ENCODE data around the gene ZDHHC7.

Gene ZDHHC7

DNA sequence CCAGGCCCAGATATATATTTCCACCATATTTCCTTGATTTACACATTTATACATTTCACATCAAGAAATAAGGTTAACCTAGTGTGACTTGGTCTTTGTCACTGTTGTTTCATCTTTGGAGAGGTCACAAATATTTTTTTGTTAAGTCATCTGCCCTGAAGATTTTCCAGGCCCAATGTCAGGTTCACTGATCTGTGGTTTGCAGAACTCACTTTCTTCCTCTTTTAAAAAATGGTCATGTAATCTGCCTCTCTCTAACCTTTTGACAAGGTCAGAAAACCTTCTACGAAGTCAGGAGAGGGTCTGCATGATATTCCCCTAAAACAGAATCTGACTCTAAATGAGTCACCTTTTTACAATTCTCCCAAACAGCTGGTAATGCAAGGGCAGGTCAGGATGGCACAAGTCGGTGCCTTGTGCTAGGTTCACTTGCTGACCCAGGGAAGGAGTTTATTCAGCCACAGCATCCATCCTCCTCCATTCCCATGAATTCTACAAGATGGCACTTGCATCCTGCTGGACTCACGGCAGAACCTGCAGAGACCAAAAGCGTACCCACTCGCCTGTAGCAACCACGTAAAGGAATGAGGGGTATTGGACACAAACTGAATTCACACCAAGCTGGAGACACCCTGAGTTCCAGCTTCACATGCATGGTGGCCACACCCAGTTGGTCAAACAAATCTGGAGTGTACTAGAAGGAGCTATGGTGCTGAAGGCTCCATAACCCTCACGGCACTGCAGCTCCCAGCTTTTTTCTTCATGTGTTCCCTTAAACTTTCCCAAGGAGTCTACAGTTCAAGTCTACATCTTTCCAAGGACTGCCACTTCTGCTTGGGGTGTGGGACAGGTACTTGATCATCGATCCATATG lies 14.7 kb upstream of the ZDHHC7 start:
- ChIA-PET POLR2A (no interaction called here), CTCF (interaction anchor here (0.7 to 2.5 kb wide), 5 partner anchors 9 to 61 kb away, joined by 3 to 21 read pairs (median 5); no protein-coding TSS in a partner anchor)
- TF ChIP-seq, protein P1, sequence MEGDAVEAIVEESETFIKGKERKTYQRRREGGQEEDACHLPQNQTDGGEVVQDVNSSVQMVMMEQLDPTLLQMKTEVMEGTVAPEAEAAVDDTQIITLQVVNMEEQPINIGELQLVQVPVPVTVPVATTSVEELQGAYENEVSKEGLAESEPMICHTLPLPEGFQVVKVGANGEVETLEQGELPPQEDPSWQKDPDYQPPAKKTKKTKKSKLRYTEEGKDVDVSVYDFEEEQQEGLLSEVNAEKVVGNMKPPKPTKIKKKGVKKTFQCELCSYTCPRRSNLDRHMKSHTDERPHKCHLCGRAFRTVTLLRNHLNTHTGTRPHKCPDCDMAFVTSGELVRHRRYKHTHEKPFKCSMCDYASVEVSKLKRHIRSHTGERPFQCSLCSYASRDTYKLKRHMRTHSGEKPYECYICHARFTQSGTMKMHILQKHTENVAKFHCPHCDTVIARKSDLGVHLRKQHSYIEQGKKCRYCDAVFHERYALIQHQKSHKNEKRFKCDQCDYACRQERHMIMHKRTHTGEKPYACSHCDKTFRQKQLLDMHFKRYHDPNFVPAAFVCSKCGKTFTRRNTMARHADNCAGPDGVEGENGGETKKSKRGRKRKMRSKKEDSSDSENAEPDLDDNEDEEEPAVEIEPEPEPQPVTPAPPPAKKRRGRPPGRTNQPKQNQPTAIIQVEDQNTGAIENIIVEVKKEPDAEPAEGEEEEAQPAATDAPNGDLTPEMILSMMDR (IDR thresholded peaks at IDR 0.05; ENCODE audit: control extremely low read depth, extremely low read depth, low read depth, missing control alignments) = no peak
- no peak for DNase-seq (ENCODE audit: extremely low spot score)

DNA sequence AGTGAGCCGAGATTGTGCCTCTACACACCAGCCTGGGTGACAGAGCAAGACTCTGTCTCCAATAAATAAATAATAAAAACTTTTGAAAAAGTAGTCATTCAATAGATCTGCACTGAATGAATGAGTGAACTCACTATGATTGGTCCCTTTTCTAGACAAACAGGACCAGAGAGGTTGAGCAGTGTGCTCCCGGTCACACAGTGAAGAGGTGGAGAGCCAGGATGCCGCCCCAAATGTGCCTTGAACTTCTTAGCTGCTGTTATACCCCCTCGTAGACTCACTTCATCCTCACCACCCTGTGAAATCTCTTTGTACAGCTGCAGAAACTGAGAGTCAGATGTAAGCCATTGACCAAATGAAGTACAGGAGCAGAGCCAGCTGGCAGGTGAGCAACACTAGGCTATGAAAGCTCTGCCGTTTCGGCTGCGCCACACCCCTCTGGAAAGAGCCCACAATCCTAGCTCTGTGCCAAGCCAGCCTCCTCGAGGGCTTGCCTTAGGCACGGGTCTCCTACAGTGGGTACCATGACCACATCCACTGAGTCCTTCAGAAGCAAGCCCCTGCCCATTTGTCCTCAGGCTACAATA lies 8.4 kb upstream of the ZDHHC7 start:
- no peak for DNase-seq (ENCODE audit: extremely low spot score)
- TF ChIP-seq, protein P1 (IDR thresholded peaks at IDR 0.05; ENCODE audit: control extremely low read depth, extremely low read depth, low read depth, missing control alignments) = no peak
- POLR2A ChIA-PET = no interaction called here
- CTCF ChIA-PET = interaction anchor here (1.7 kb wide), 1 partner anchor 48 kb away, joined by 5 read pairs; no protein-coding TSS in a partner anchor

DNA sequence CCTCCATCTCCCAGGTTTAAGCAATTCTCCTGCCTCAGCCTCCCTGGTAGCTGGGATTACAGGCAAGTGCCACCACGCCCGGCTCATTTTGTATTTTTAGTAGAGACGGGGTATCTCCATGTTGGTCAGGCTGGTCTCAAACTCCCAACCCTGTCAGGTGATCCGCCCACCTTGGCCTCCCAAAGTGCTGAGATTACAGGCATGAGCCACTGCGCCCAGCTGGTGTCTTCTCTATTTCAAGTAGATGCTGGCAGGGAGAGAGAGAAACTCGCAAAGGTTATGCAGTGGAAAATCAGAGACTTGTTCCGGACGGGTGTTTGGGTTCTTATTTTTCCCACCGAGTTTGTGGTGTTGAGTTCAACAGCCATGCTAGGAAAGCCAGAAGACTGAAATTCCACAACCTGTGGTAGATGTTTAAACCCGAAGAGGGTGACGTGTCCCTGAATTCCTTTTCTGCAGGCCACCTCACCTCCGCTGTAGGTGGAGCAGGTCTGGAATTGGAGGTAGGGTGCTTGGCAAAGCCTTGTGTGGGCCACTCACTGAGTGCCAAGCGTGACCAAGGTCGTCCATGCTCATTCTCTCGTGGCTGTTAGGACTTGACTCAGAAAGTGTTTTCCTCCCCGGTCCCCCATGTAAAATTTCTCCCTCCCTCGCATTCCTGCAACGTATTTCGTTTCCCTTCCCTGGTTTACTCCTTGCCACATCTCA lies 7.3 kb upstream of the ZDHHC7 start:
- ChIA-PET CTCF (no interaction called here), POLR2A (no interaction called here)
- TF ChIP-seq, protein P1 (IDR thresholded peaks at IDR 0.05; ENCODE audit: control extremely low read depth, extremely low read depth, low read depth, missing control alignments) = no peak
- DNase-seq (ENCODE audit: extremely low spot score) = no peak

DNA sequence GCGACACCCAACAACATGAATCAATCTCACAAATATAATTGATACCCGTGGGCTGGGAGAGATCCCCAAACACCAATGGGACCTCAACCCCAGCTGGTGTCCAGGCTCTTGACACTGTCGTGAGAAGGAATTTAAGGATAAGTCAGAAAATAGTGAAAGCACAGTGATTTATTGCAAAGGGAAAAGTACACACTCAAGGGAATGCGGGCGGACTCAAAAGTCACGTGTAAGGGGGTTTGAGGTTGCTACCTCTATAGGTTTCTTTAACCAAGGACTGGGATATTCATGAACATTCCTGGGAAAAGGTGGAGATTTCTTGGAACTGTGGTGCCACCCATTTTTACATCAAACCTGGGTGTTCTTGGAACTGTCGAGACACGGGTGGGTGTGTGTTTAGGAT lies 6.3 kb upstream of the ZDHHC7 start:
- POLR2A ChIA-PET = no interaction called here
- TF ChIP-seq, protein P1 (IDR thresholded peaks at IDR 0.05; ENCODE audit: control extremely low read depth, extremely low read depth, low read depth, missing control alignments) = no peak
- no peak for DNase-seq (ENCODE audit: extremely low spot score)
- CTCF ChIA-PET = interaction anchor here (0.7 kb wide), 1 partner anchor 9 kb away, joined by 3 read pairs; no protein-coding TSS in a partner anchor

DNA sequence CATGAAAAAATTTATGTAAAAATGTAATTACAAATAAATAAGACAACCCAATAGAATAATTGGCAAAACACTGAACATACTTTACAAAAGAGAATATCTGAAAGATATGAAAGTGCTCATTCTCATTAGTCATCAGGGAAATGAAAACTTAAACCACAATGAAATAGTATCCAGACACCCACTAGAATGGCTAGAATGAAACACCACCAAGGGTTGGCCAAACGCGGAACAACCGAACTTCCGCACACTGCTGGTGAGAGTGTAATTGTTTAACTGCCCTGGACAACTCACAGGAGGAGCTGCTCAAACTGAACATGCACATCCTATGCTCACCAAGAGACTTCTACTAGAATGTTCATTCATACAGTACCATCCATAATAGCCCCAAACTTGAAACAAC lies 5.8 kb upstream of the ZDHHC7 start:
- no peak for DNase-seq (ENCODE audit: extremely low spot score)
- ChIA-PET CTCF (interaction anchor here (0.7 kb wide), 1 partner anchor 10 kb away, joined by 3 read pairs; no protein-coding TSS in a partner anchor), POLR2A (no interaction called here)
- TF ChIP-seq, protein P1 (IDR thresholded peaks at IDR 0.05; ENCODE audit: control extremely low read depth, extremely low read depth, low read depth, missing control alignments) = no peak

DNA sequence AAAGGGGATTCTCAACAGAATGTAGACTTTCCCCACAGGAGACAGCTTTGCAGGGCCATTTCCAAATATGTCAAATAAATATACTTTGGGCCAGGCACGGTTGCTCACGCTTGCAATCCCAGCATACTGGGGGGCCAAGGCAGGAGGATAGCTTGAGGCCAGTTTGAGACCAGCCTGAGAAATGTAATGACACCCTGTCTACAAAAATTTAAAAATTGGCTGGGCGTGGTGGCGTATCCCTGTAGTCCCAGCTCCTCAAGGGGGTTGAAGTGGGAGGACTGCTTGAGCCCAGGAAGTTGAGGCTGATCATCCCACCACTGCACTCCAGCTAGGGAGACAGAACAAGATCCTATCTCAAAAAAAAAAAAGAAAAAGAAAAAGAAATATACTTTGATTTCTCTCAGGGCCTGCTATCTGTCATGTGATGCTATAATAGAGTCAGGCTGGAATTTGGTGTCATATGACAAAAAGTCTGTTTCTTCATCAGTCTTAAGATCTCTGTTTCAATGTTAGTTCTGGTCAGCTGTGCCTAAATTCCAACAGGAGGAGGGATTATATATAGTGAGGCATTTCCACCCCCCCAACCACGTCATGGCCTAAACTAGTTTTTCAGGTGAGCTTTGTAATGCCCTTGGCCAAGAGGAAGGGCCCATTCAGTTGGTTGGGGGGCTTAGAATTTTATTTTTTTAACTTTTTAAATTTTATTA lies 4.3 kb upstream of the ZDHHC7 start:
- TF ChIP-seq, protein P1 (IDR thresholded peaks at IDR 0.05; ENCODE audit: control extremely low read depth, extremely low read depth, low read depth, missing control alignments) = no peak
- CTCF ChIA-PET = interaction anchor here (1.4 to 2.0 kb wide), 3 partner anchors 11 to 100 kb away, joined by 4 to 5 read pairs (median 5); partner anchors contain the start of gene KIAA0513
- no peak for DNase-seq (ENCODE audit: extremely low spot score)
- POLR2A ChIA-PET = no interaction called here

Measured in GM10248 (cell line).